ENCODE data around the gene DUSP6. TPM values are rescaled to one million over a fixed set of nuclear protein-coding genes. Genes with fewer than 3 reads are reported as not detected.

The DUSP6 gene
- total and polyA plus RNA-seq, 4 donors, result 24.1 to 37.0 (median 35.3) TPM

DNA sequence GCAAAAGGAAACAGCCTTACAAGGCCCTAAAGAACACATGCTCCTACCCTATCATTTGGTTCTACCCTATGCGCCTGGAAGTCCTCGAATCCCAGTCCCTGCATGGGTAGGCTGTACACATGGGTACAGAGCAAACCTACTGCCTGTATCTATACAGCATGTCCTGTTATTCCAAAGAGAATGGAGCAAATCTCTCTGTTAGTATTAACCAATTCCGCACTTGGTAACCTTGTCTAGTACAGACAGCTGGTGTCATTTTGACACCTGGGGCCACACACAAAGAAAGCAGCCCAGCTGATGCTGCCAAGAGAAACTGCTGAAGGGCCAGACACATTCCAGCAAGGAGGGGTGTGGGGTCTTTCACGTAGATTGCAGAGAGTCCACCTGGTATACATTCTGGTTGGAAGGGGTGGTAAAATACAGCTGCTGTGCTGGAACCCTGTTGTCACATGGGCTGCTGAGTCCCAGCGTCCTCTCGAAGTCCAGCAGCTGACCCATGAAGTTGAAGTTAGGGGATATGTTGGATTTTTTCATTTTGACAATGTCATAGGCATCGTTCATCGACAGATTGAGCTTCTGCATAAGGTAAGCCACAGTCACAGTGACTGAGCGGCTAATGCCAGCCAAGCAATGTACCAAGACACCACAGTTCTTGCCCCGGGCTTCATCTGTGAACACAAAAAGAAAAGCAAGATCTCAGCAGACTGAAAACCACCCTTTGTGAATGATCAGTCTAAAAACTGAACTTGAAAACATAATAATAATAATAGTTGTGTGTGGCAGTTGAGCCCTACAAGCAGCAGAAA is 3.2 kb downstream of the DUSP6 start:
- no peak for DNase-seq (ENCODE audit: low spot score)
- 25% methylated on average over 10 of the region's 10 CpGs for WGBS
- H3K4me3 ChIP-seq (ENCODE audit: low read depth in 1 of 3, low read length in 3 of 3), result peak overlapping the region; percentile 85 to 98 (median 98)
- peaks cover 0 to 22% (median 2%) of the 10 kb centered on the region in 4 donors for H3K36me3 ChIP-seq (ENCODE audit: control insufficient read depth in 4 of 4, insufficient read depth in 3 of 4, low read depth in 1 of 4, low read length in 3 of 4)
- peaks cover 14 to 54% (median 50%) of the 10 kb centered on the region in 4 donors for H3K4me1 ChIP-seq (ENCODE audit: control insufficient read depth in 4 of 4, insufficient read depth in 4 of 4, low read length in 3 of 4)
- peak overlapping the region; percentile 98 to 100 for H3K9ac ChIP-seq (ENCODE audit: low read depth in 1 of 2, low read length in 2 of 2)
- peak overlapping the region; percentile 100 for H3K27ac ChIP-seq (ENCODE audit: low read depth in 1 of 2, low read length in 2 of 2)
- no peaks in the 10 kb centered on the region for H3K27me3 ChIP-seq (ENCODE audit: control insufficient read depth in 4 of 4, insufficient read depth in 4 of 4, low read length in 3 of 4)
- TF ChIP-seq GABPA (IDR thresholded peaks at IDR 0.05 in 1 of 2, conservative IDR thresholded peaks at IDR 0.05 in 1 of 2) (no peak), CTCF (IDR thresholded peaks at IDR 0.05; ENCODE audit: low read depth, low read length, missing input control) (no peak), ATF3 (IDR thresholded peaks at IDR 0.05) (no peak)
- TF ChIP-seq, protein P1, sequence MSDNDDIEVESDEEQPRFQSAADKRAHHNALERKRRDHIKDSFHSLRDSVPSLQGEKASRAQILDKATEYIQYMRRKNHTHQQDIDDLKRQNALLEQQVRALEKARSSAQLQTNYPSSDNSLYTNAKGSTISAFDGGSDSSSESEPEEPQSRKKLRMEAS (IDR thresholded peaks at IDR 0.05), result peak; percentile 27
- no peaks in the 10 kb centered on the region for H3K9me3 ChIP-seq (ENCODE audit: control insufficient read depth in 4 of 4, low read length in 3 of 4)

DNA sequence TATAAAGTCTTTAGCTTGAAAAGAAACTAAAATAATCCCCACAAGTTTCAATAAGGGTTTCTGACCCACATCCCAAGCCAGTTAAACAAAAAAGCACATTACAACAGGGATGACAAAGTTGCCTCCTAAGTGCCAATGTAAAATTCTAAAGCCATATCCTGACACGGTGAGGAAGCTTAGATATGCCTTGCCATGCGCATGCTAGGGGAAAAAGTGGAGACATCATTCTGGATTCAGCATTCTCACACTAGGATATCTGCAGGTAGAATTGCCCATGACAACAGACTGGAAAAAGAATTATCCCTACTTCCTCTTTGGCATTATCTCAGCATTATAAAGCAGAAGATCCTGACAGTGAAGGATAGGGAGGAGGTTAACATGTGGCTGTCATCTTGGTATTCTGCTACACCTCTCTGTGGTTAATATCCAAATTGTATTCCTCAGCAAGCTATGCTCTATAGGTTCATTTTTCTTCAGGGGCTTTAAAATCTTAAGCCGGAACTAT is 4.9 kb downstream of the DUSP6 start:
- Histone ChIP-seq H3K9ac (ENCODE audit: low read depth in 1 of 2, low read length in 2 of 2) (peak overlapping the region in 1 of 2 donors; percentile 61), H3K36me3 (ENCODE audit: control insufficient read depth in 4 of 4, insufficient read depth in 3 of 4, low read depth in 1 of 4, low read length in 3 of 4) (peaks cover 0 to 22% (median 2%) of the 10 kb centered on the region in 4 donors), H3K27ac (ENCODE audit: low read depth in 1 of 2, low read length in 2 of 2) (peak overlapping the region; percentile 70 to 85), H3K4me3 (ENCODE audit: low read depth in 1 of 3, low read length in 3 of 3) (peak overlapping the region in 1 of 3 donors; percentile 12), H3K9me3 (ENCODE audit: control insufficient read depth in 4 of 4, low read length in 3 of 4) (no peaks in the 10 kb centered on the region), H3K27me3 (ENCODE audit: control insufficient read depth in 4 of 4, insufficient read depth in 4 of 4, low read length in 3 of 4) (no peaks in the 10 kb centered on the region), H3K4me1 (ENCODE audit: control insufficient read depth in 4 of 4, insufficient read depth in 4 of 4, low read length in 3 of 4) (peaks cover 14 to 67% (median 58%) of the 10 kb centered on the region in 4 donors)
- DNase-seq (ENCODE audit: low spot score), result no peak
- TF ChIP-seq CTCF (IDR thresholded peaks at IDR 0.05; ENCODE audit: low read depth, low read length, missing input control) (no peak), HNF4A (conservative IDR thresholded peaks at IDR 0.05) (no peak), NR2F2 (IDR thresholded peaks at IDR 0.05) (no peak), GABPA (IDR thresholded peaks at IDR 0.05 in 1 of 2, conservative IDR thresholded peaks at IDR 0.05 in 1 of 2) (no peak), TAF1 (conservative IDR thresholded peaks at IDR 0.05) (no peak), HNF4G (IDR thresholded peaks at IDR 0.05) (no peak), REST (IDR thresholded peaks at IDR 0.05) (no peak), FOXA2 (IDR thresholded peaks at IDR 0.05) (no peak), EGR1 (IDR thresholded peaks at IDR 0.05; ENCODE audit: low read depth in 2 of 2) (no peak), RXRA (IDR thresholded peaks at IDR 0.05) (no peak), FOXA1 (IDR thresholded peaks at IDR 0.05) (no peak), RAD21 (IDR thresholded peaks at IDR 0.05) (no peak), JUND (IDR thresholded peaks at IDR 0.05) (no peak), YY1 (IDR thresholded peaks at IDR 0.05) (no peak), ATF3 (IDR thresholded peaks at IDR 0.05) (no peak), SP1 (IDR thresholded peaks at IDR 0.05) (no peak)
- TF ChIP-seq, protein P2, sequence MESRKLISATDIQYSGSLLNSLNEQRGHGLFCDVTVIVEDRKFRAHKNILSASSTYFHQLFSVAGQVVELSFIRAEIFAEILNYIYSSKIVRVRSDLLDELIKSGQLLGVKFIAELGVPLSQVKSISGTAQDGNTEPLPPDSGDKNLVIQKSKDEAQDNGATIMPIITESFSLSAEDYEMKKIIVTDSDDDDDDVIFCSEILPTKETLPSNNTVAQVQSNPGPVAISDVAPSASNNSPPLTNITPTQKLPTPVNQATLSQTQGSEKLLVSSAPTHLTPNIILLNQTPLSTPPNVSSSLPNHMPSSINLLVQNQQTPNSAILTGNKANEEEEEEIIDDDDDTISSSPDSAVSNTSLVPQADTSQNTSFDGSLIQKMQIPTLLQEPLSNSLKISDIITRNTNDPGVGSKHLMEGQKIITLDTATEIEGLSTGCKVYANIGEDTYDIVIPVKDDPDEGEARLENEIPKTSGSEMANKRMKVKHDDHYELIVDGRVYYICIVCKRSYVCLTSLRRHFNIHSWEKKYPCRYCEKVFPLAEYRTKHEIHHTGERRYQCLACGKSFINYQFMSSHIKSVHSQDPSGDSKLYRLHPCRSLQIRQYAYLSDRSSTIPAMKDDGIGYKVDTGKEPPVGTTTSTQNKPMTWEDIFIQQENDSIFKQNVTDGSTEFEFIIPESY (IDR thresholded peaks at IDR 0.05), result no peak
- TF ChIP-seq, protein P1 (IDR thresholded peaks at IDR 0.05), result no peak
- WGBS, result 68% methylated on average over 3 of the region's 3 CpGs

Data from liver (tissue), 9 donors.